Activated CD4-positive, CD25-positive, alpha-beta regulatory T cell treated with anti-CD3 and anti-CD28 coated beads, Interleukin-2, amount 50 U/mL, for 24 hours (primary cell): ENCODE measurements around the gene RNF212.

Source experiments
- ATAC-seq, 2 donors: fragments of 150-1000 bp; cut with Tn5 transposase; one replicate each; pipeline ENCODE4 v1.10.0; 2021; ENCODE audit warnings: mild to moderate bottlenecking in 1 of 2, moderate library complexity in 1 of 2

Gene RNF212

GRCh38 chr4:1087371-1087770 lies 26.0 kb downstream of the RNF212 start:
- no peak for ATAC-seq

- no peak for ATAC-seq
Measured at GRCh38 chr4:1086011-1086410, 27.4 kb downstream of the RNF212 start.

GRCh38 chr4:1085404-1085799 lies 28.0 kb downstream of the RNF212 start:
- no peak for ATAC-seq

DNA sequence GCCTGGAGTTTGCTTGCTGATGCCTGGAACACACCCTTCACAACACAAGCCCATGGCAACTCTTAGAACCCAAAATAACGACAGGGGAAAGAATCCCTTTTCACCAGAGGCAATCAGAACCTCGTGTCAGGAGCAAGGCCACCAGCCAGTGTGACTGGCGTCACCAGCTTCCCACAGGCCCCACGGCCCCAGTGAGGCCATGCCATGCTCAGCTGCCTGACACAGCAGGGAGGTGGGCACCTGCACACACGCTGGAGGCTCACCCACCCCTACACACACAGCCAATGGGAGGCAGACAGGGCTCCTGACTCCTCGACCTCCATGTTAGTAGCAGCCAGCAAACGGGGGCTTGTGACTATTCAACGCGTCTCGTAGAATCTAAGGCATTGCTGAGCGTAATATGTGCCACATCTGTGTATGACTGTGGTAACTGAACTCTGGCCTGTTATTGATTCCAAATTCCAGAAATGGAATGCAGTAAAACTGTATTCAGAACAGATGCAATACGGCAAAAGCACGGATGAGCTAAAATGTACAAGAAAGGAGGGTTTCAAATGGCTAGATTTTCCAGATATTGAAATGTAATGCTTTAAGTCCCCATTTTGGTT lies 28.5 kb downstream of the RNF212 start:
- no peak for ATAC-seq

DNA sequence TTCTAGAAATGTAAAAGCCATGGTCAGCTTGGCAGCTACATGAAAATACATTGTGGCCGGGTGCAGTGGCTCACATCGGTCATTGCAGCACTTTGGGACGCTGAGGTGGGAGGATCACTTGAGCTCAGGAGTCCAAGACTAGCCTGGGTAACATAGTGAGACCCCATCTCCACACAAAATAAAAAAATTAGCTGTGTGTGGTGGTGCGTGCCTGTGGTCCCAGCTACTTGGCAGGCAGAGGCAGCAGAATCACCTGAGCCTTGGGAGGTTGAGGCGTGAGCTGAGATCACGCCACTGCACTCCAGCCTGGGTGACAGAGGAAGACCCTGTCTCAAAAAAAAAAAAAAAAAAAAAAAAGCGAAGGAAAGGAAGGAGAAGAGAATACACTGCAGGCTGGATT lies 29.0 kb downstream of the RNF212 start:
- ATAC-seq: no peak

GRCh38 chr4:1082215-1083182 lies 30.9 kb downstream of the RNF212 start:
- ATAC-seq: no peak

DNA sequence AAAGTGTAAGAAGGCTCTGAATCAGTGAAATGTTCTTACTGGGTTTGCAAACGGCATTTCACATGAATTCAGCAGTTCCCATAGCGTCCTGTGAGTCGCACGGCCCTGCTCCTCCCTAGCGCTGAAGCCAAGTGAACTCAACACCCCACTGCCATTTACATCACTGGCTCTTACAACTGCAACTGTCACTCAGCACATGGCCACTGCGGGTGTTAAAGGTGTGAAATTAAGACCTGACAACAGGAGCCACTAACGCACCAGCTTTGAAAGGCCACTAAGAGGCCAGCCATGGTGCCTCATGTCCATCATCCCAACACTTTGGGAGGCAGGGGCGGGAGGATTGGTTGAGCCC lies 31.7 kb downstream of the RNF212 start:
- ATAC-seq: peak in 1 of 2 donors; percentile 69

DNA sequence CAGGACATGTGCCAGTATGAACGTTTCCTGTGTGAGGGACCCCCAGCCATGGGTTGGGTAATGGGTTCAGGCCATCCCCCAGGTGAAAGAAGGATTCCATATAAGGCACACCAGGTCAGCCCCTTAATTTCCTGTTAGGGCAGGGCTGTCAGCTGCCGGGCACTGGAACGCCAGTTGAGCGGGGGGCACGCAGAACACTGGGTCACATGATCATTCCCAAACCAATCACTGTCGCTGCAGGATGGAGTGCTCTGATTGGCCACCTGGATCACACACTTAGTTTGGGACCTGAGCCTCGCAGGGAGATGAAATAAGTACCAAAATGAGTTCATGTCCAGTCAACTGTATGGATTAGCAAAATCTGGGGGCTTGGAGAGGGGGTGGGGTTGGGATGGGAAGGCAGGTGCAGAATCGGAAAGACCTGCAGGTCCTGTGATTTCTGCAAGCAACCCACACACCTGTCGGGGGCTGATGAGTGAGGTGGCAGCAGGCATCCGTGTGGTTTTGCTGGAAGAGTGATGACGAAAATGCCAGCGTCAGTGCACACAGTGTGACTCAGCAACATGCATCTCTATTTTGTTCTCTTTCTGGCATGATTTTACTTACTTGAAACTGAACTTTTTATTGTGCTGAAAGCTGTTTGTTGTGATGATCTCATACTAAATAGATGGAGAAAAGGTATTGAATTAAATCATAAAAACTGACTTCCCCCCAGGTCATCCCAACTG lies 32.2 kb downstream of the RNF212 start:
- ATAC-seq: peak; percentile 55 to 84

DNA sequence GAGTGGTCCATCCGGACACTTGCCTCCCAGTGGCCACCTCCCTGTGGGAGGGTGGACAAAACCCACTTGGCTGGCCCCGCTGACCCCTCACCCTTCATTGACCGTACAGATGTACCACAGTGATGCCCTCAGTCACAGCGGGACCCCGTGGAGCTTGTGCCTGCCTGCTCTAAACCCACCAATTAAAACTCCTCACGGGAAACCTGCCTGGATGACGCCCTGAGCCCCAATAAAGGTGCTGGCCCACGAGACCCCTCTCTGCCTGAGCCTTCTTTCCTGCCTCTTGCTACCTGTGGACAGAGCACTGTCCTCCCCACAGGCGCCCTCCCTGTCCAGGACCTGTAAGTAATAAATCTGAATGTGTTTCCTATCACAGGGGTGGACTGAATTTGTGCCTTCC lies 32.9 kb downstream of the RNF212 start:
- ATAC-seq: no peak

DNA sequence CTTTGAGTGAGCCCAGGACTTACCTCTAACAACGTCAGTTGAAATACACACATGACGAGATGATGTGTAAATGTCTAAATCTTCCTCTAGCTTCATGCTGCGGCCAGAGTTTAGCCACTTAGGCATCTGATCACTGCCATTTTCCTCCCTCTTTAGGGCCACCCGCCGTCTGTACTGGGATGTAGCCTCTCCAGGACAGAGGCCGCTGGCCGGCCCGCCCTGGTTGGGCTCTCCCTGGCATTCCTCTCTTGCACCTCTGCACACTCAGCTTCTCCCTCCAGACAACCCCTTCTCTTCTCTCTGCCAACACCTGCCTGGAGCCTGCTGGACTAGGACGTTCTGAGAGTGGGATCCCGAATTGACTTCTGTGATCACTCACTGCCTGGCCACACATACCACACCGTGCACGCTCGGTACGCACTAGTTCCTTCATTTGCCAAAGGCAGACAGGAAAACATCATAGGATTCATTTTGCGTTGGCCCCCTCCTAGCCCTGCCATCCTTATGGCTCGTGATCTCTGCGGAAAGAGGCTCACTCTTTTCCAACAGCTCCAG lies 33.6 kb downstream of the RNF212 start:
- no peak for ATAC-seq

DNA sequence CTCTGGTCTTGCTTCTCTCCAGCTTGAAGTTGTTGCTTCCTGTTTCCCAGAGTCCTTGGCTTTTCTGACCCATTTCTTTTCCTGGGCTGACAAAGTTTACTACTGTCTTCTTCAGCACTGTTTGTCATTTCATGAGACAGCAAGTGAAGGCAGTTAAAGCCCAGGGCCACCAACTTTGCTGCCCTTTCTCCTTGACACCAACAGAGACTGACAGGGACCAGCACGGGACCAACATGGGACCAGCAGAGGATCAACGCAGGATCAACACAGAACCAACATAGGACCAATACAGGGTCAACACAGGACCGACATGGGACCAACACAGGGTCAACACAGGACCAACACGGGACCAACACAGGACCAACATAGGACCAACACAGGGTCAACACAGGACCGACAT lies 34.9 kb downstream of the RNF212 start:
- ATAC-seq: no peak

GRCh38 chr4:1077711-1078477 lies 35.5 kb downstream of the RNF212 start:
- no peak for ATAC-seq

- no peak for ATAC-seq
Measured at GRCh38 chr4:1075809-1076699, 37.3 kb downstream of the RNF212 start.

GRCh38 chr4:1075225-1075624 lies 38.1 kb downstream of the RNF212 start:
- ATAC-seq: no peak

- ATAC-seq: no peak
Measured at GRCh38 chr4:1074077-1074476, 39.3 kb downstream of the RNF212 start.

DNA sequence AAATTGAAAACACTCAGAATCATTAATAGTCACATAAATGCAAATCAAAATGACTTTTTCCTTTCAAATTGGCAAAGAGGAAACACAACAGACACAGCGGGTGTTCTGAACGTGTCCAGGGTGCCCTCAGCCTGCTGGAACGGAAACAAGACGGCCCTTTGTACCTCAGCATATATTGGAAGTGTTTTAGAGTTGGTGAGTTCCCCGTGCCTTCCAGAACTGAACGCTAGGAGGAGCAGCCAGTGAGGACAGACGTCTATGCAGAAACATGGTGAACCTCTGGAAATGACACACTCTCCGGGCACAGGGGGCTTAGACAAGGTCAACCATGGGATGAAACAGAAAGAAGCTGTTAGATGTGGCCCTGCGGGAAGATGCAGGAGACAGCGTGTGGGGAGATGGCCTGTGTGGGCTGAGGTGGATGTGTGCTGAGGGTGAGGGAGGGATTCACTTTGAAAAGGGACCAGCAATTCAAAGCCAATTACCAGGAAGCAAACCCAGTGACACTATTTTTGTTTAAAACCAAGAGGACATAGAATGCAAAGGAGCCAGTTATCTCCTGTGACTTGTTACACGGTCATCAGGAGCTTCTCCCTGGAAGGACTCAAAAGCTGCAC lies 40.4 kb downstream of the RNF212 start:
- ATAC-seq: peak; percentile 63 to 68

DNA sequence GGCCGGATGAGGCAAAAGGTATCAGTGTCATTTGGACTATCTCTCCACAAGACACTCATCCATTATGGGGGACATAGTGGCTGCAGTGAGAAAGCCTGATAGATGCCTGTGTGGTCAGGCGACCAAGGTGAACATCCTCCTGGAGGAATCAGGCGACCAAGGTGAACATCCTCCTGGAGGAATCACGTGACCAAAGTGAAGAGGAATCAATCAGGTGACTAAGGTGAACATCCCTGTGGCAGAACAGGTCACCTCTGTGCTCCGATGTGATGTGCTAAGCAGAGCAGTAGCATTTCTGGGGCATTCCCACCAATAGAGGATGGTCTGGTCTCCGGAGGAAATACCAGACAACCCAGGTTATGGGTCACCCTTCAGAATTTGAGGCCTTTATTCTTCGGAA lies 44.0 kb downstream of the RNF212 start:
- no peak for ATAC-seq

GRCh38 chr4:1065732-1066131 lies 47.6 kb downstream of the RNF212 start:
- ATAC-seq: no peak

GRCh38 chr4:1062419-1062818 lies 50.9 kb downstream of the RNF212 start:
- ATAC-seq: no peak

GRCh38 chr4:1061760-1062159 lies 51.6 kb downstream of the RNF212 start:
- ATAC-seq: no peak
